Dedifferentiated amniotic fluid mesenchymal stem cell (primary cell): Measurements from ENCODE around the gene CDIPT.
"Not testable (repeated sequence)": the region's sequence is repeated elsewhere in the genome, so short reads cannot be mapped to it uniquely, and the experiment has no call there.

ENCODE experiments used
- DNase-seq: peaks from one replicate; pipeline ENCODE4 v3.0.0-alpha.2; 2016; ENCODE audit errors: extremely low spot score

Gene CDIPT

GRCh38 chr16:29897333-29897732 is 34.3 kb upstream of the CDIPT start:
- no peak for DNase-seq

- no peak for DNase-seq
Observed at GRCh38 chr16:29896841-29897240, 33.8 kb upstream of the CDIPT start.

GRCh38 chr16:29894352-29894751 is 31.3 kb upstream of the CDIPT start:
- no peak for DNase-seq

- DNase-seq = no peak
Observed at GRCh38 chr16:29893553-29893952, 30.5 kb upstream of the CDIPT start.

- DNase-seq = no peak
Observed at GRCh38 chr16:29892458-29892813, 29.4 kb upstream of the CDIPT start.

- DNase-seq = no peak
Observed at GRCh38 chr16:29891525-29892457, 28.8 kb upstream of the CDIPT start.

- not testable (repeated sequence) for DNase-seq
Observed at GRCh38 chr16:29889372-29889771, 26.3 kb upstream of the CDIPT start.

- no peak for DNase-seq
Observed at GRCh38 chr16:29883987-29884386, 21.0 kb upstream of the CDIPT start.

- DNase-seq = no peak
Observed at GRCh38 chr16:29881050-29881449, 18.0 kb upstream of the CDIPT start.

GRCh38 chr16:29878172-29878571 is 15.1 kb upstream of the CDIPT start:
- no peak for DNase-seq

- DNase-seq = no peak
Observed at GRCh38 chr16:29877266-29877961, 14.4 kb upstream of the CDIPT start.

- DNase-seq = no peak
Observed at GRCh38 chr16:29876594-29877249, 13.7 kb upstream of the CDIPT start.

GRCh38 chr16:29876217-29876593 is 13.2 kb upstream of the CDIPT start:
- no peak for DNase-seq

- no peak for DNase-seq
Observed at GRCh38 chr16:29875206-29875605, 12.2 kb upstream of the CDIPT start.

GRCh38 chr16:29873319-29873718 is 10.3 kb upstream of the CDIPT start:
- no peak for DNase-seq

- DNase-seq = no peak
Observed at GRCh38 chr16:29871822-29872546, 9.0 kb upstream of the CDIPT start.

GRCh38 chr16:29869067-29869466 is 6.0 kb upstream of the CDIPT start:
- not testable (repeated sequence) for DNase-seq

GRCh38 chr16:29868396-29869009 is 5.5 kb upstream of the CDIPT start:
- DNase-seq = no peak

- no peak for DNase-seq
Observed at GRCh38 chr16:29864205-29864604, 1.2 kb upstream of the CDIPT start.

GRCh38 chr16:29863669-29863984 is 601 bp upstream of the CDIPT start:
- DNase-seq = no peak

- no peak for DNase-seq
Observed at GRCh38 chr16:29862383-29862883, 593 bp downstream of the CDIPT start.
